Hepatocyte (in vitro differentiated cells): ENCODE results near the gene SCD5.

Experiments used
- CTCF ChIP-seq: fragments of 200-600 bp; sonication (generic); IDR thresholded peaks from 2 replicates; pipeline ENCODE4 v1.5.1; 2016; ENCODE audit warnings: antibody characterized with exemption, mild to moderate bottlenecking; ENCODE audit not compliant: poor library complexity
- EZH2 ChIP-seq: fragments of 200-600 bp; sonication (generic); IDR thresholded peaks from 2 replicates; pipeline ENCODE4 v1.6.1; 2016; ENCODE audit warnings: antibody characterized with exemption, mild to moderate bottlenecking, borderline replicate concordance

- TF ChIP-seq CTCF (no peak), EZH2 (no peak)
Observed at GRCh38 chr4:82642331-82642730, 156.3 kb downstream of the SCD5 start.
